Raji (cell line): ENCODE measurements around the gene DBH.

Experiments used
- POLR2A ChIP-seq: IDR thresholded peaks from 2 replicates; pipeline ENCODE4 v1.6.1; 2011; ENCODE audit warnings: low read depth, low read length, control low read depth; ENCODE audit not compliant: insufficient read depth

Gene DBH

GRCh38 chr9:133661846-133662540 is 25.8 kb downstream of the DBH start:
- no peak for TF ChIP-seq POLR2A

GRCh38 chr9:133664173-133665050 is 28.2 kb downstream of the DBH start:
- no peak for TF ChIP-seq POLR2A

- TF ChIP-seq POLR2A = no peak
Measured at GRCh38 chr9:133665096-133665495, 28.9 kb downstream of the DBH start.

- TF ChIP-seq POLR2A = no peak
Measured at GRCh38 chr9:133665535-133665934, 29.4 kb downstream of the DBH start.

GRCh38 chr9:133666387-133666786 is 30.2 kb downstream of the DBH start:
- TF ChIP-seq POLR2A = no peak

DNA sequence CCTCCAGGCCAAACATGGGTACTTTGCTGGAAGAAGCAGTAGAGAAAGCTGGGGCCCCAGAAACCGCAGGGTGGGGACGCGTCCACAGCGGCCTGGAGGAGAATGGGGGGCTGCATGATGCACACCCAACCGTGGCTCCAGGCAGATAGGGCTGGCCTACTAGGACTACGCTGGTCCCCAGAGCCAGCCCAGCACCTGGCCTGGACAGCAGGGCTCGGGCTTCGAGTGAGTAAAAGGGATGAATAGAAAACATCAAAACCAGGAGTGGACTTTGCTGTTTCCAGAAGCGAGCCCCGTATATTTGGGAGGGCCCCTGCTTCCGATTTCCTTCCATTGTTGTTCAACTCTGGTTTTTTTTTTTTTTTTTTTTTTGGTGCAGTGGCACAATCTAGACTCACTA is 30.7 kb downstream of the DBH start:
- no peak for TF ChIP-seq POLR2A

GRCh38 chr9:133667759-133668450 is 31.7 kb downstream of the DBH start:
- no peak for TF ChIP-seq POLR2A

- no peak for TF ChIP-seq POLR2A
Measured at GRCh38 chr9:133669182-133669801, 33.1 kb downstream of the DBH start.

DNA sequence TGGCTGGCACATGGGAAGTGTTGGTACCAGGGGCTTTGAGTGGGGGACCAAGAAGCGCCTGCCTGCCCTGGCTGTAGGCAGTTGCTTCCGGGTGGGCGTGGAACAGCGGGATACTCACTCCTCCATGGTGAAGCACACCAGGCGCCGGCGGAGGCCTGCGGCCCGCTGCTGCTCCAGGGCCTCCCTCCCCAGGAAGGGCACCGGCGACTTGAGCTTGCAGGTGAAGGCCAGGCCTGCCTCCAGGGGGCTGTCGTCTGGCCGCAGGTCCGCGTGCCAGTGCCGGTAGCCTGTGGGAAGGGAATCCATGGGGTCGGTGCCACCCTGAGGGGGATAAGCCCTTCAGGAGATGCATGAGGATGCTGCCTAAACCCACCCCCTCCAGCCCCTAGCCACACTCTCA is 34.3 kb downstream of the DBH start:
- TF ChIP-seq POLR2A = no peak

DNA sequence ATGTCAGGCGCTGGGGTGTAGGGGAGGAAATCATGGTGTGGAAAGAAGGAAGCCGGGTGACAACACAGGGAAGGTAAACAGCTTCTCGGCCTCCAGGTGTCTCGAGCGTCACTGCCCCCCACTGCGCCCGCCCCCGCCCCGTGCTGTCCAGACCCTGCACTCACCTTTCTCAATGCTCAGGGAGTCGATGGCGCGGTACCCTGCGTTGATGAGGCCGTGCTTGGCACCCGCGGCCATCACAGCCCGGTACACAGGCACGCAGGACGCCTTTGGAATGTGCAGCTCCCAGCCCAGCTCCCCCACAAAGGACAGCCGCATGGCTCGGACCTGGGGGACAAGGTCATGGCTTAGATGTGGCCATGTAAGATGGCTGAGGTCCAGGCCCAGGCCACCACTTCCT is 35.2 kb downstream of the DBH start:
- no peak for TF ChIP-seq POLR2A

DNA sequence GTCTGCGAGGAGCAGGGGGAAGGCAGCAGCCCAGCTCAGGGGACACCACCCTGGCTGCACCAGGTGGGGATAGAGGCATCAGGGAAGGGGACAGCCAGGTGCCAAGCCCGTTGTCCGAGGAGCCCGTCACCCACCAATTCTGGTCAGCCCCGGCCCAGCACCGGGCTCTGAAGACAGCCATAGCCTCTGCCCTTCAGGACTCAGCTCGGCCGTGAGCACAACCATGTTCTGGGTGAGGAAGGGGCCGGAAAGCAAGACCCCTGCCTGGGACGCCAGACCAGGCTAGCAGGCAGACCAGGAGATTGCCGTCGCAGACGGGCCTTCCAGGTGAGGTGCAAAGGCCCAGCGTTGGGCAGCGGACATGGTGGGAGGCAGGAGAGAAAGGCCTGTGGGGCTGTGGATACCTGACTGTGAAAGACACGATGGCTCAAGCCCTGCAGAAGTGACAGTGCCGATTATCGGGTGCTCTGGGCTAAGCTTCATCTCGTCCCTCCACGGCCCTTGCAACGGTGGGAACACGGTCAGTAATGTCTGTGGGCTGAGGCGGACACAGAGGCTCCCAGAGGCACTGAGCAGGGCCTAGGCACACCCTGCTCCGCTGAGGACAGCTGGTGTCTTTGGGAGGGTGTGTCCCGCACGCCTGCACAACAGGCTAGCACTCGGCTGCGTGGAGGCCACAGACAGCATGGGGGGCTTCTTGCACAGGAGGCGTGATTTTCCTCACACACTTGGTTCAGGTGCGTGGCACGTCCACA is 36.5 kb downstream of the DBH start:
- no peak for TF ChIP-seq POLR2A

DNA sequence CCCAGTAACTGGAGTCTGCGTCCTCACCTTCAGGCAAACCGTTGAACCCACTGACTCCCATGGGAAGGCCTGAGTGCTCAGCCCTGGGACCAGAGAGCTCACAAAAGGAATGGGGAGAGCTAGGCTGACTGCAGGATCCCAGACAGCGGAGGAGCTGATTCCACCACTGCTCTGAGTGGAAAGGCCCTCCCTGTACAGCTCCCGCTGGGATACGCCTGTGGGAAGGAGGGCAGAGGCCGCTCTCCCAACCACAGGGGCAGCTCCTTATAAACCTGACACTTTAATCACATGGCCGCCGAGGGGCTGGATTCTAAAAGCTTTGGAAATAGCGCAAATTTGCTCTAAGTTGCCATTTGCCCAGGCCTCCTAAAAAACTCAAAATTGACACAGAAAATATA is 37.1 kb downstream of the DBH start:
- TF ChIP-seq POLR2A = no peak

DNA sequence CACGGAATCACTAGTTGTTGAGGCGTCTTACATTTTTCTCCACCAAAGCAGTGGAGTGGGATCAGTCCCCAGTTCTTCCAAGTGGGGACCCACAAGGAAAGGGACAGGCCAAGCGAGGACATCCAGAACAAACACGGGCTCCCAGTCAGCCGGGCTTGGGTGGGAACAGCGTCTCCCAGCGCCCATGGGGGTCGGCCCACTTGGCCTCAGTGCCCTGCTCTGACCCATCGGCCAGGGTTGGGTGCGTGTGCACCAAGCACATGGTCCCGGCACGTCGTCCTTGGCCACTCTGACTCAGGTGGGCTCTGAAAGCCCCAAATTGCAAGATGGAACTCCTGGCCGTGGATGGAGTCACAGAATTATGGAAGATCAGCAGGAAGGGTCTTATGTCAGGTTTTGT is 37.9 kb downstream of the DBH start:
- TF ChIP-seq POLR2A = no peak

DNA sequence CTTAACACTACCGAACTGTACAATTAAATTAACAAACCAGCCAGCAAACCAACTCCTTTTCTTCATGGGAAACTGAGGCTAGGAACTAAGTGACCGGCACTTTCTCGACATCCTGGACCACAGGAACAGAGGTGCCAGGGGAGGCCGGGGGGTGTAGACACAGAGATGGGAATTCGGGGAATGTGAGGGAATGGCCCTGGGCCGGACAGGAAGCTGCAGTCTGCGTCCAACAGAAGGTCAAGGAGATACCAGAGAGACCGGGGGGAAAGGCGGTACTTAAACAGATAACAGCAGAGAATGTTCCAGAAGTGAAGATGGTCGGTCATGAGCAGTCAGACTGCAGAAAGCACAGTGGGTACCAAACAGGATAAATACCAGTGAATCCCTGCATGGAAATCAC is 40.3 kb downstream of the DBH start:
- TF ChIP-seq POLR2A = no peak

DNA sequence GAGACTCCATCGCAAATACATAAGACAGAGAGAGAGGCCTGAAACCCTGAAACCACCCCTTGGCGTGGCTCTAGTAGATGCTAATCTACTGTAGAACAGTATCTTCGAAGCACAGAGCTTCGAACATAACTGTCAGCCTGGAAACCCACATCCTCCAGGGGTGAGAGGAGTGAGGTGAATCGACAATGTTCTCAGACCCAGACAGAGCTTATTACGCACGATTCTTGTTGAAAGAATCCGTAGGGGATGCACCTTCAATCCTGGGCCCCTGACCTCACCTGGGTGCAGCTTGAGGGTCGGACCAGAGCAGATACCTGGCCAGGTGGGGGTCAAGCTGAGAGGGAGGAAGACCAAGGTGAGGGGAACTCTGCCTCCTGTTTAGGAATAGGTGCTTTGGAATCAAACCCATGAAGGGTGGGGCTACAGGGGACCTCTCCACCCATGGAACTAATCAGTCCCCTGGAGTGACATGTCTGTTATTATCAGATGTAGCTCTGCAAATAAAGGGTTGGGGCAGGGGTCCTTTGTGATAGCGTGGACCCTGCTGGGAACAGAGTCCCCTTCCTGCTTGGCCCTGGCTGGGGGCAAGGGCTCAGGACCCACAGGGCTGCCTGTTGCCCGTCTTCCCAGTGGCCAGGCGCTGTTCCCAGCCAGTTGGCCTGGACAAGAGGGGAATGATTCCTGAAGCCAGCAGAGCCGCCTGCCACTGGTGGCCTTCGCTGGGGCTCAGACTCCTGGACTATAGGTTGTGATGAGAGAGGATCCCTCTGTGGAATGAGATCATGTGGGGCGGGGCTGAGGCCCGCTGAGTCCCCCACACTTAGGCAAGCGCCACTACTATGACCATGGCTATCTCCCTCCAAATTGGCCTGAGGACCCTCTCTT is 41.2 kb downstream of the DBH start:
- no peak for TF ChIP-seq POLR2A
